ENCODE measurements around the gene RAB1B.

Gene RAB1B

GRCh38 chr11:66323684-66324083, 55.2 kb downstream of the RAB1B start:
- DNase-seq: no peak

DNA sequence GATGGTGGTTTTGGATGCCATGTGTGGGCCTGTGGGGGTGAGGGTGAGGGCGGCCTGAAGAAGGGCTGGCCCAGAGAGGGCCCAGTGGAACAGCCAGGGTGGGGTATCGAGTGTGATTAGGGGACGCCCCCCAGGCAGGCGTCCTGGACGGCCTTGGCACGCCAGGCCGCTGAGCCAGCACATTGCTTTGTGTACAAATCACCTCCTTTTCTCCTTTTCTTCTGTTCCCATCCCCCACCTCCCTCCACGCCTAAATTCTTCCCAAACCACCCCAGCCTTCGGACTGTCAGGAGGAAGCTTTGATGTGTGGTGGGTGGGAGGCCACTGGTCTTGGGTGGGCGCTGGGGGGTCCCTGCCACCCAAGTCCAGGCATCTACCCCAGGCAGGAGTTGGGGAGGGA, 56.2 kb downstream of the RAB1B start:
- no peak for DNase-seq

- DNase-seq: no peak
Measured at GRCh38 chr11:66325263-66325671, 56.8 kb downstream of the RAB1B start.

- no peak for DNase-seq
Measured at GRCh38 chr11:66326261-66327111, 58.0 kb downstream of the RAB1B start.
